GM23248 (cell line): ENCODE data around the gene TBC1D22A. TPM values are rescaled to one million over a fixed set of nuclear protein-coding genes. Genes with fewer than 3 reads are reported as not detected.
"Not testable (repeated sequence)": the region's sequence is repeated elsewhere in the genome, so short reads cannot be mapped to it uniquely, and the experiment has no call there.

Experiments used
- DNase-seq: peaks from one replicate; pipeline ENCODE4 v3.0.0-alpha.2; 2015
- H2AFZ ChIP-seq: fragments of 200-600 bp; sonication (generic); 2 replicates; pipeline ENCODE4 v1.6.1; 2016; ENCODE audit warnings: antibody characterized with exemption
- H3F3A ChIP-seq: fragments of 200-600 bp; sonication (generic); 2 replicates; pipeline ENCODE4 v1.6.1; 2016; ENCODE audit warnings: mild to moderate bottlenecking, antibody characterized with exemption, mixed run types; ENCODE audit not compliant: insufficient read depth
- H3K27ac ChIP-seq: fragments of 200-600 bp; sonication (generic); 2 replicates; pipeline ENCODE4 v1.5.1; 2016; ENCODE audit warnings: mild to moderate bottlenecking
- H3K27me3 ChIP-seq: fragments of 200-600 bp; sonication (generic); replicated peaks from 2 replicates; pipeline ENCODE4 v1.6.1; 2016; ENCODE audit warnings: mild to moderate bottlenecking; ENCODE audit not compliant: insufficient read depth
- H3K36me3 ChIP-seq: fragments of 200-600 bp; sonication (generic); 2 replicates; pipeline ENCODE4 v1.6.1; 2016; ENCODE audit warnings: low read depth, mild to moderate bottlenecking
- H3K4me1 ChIP-seq: fragments of 200-600 bp; sonication (generic); 2 replicates; pipeline ENCODE4 v1.6.1; 2016; ENCODE audit warnings: mild to moderate bottlenecking; ENCODE audit not compliant: insufficient read depth
- H3K4me2 ChIP-seq: fragments of 200-600 bp; sonication (generic); one replicate; pipeline ENCODE4 v1.6.1; 2016; ENCODE audit warnings: mild to moderate bottlenecking; ENCODE audit not compliant: unreplicated experiment
- H3K4me3 ChIP-seq: fragments of 200-600 bp; sonication (generic); 2 replicates; pipeline ENCODE4 v1.5.1; 2016; ENCODE audit warnings: mild to moderate bottlenecking
- H3K79me2 ChIP-seq: fragments of 200-600 bp; sonication (generic); 2 replicates; pipeline ENCODE4 v1.6.1; 2016; ENCODE audit warnings: mild to moderate bottlenecking; ENCODE audit not compliant: insufficient read depth
- H3K9ac ChIP-seq: fragments of 200-600 bp; sonication (generic); 2 replicates; pipeline ENCODE4 v1.6.1; 2016; ENCODE audit warnings: mild to moderate bottlenecking
- H3K9me2 ChIP-seq: fragments of 200-600 bp; sonication (generic); 2 replicates; pipeline ENCODE4 v1.6.1; 2016; ENCODE audit warnings: mixed run types, mild to moderate bottlenecking, moderate library complexity; ENCODE audit not compliant: insufficient read depth
- H3K9me3 ChIP-seq: fragments of 200-600 bp; sonication (generic); one replicate; pipeline ENCODE4 v1.6.1; 2017; ENCODE audit warnings: low read depth
- H4K20me1 ChIP-seq: fragments of 200-600 bp; sonication (generic); 2 replicates; pipeline ENCODE4 v1.6.0; 2016; ENCODE audit not compliant: insufficient read depth
- EZH2 ChIP-seq: fragments of 200-600 bp; sonication (generic); IDR thresholded peaks from 2 replicates; pipeline ENCODE4 v1.6.1; 2018; ENCODE audit warnings: antibody characterized with exemption, mild to moderate bottlenecking; ENCODE audit not compliant: insufficient read depth, poor library complexity, severe bottlenecking
- EZH2phosphoT487 ChIP-seq: fragments of 200-600 bp; sonication (generic); IDR thresholded peaks from 2 replicates; pipeline ENCODE4 v1.6.1; 2018; ENCODE audit warnings: antibody characterized with exemption, moderate library complexity, mild to moderate bottlenecking, low read depth; ENCODE audit not compliant: insufficient read depth
- WGBS, 2 experiments: methylation state at CpG; one replicate each; pipeline ENCODE4 v1.1.6; 2015 to 2017; ENCODE audit warnings: low lambda C conversion rate in 2 of 2, low coverage in 1 of 2; ENCODE audit errors: missing lambda C conversion rate in 2 of 2; 5-methylcytosine and 5-hydroxymethylcytosine counted together
- in situ Hi-C: fragments of 300-500 bp; cut with MboI; formaldehyde crosslinking; loops from 2 replicates; pipeline ENCODE4 v1.15.0; 2020
- polyA plus RNA-seq: library from polyadenylated mRNA; unstranded; fragments of >200 nt; fragmentation: Nextera tagmentation; extraction: Ambion mirVana; gene quantifications from 2 replicates; pipeline ENCODE4 v1.2.1, GENCODE V29; 2016
- total RNA-seq: library from RNA; depleted of rRNA; stranded (reverse); fragments of >200 nt; shearing (Covaris generic); gene quantifications from 2 replicates; pipeline ENCODE4 v1.2.3, GENCODE V29; 2014

TBC1D22A gene
- total and polyA plus RNA-seq, 2 experiments from 2014 or later = 12.3 to 16.9 TPM

DNA sequence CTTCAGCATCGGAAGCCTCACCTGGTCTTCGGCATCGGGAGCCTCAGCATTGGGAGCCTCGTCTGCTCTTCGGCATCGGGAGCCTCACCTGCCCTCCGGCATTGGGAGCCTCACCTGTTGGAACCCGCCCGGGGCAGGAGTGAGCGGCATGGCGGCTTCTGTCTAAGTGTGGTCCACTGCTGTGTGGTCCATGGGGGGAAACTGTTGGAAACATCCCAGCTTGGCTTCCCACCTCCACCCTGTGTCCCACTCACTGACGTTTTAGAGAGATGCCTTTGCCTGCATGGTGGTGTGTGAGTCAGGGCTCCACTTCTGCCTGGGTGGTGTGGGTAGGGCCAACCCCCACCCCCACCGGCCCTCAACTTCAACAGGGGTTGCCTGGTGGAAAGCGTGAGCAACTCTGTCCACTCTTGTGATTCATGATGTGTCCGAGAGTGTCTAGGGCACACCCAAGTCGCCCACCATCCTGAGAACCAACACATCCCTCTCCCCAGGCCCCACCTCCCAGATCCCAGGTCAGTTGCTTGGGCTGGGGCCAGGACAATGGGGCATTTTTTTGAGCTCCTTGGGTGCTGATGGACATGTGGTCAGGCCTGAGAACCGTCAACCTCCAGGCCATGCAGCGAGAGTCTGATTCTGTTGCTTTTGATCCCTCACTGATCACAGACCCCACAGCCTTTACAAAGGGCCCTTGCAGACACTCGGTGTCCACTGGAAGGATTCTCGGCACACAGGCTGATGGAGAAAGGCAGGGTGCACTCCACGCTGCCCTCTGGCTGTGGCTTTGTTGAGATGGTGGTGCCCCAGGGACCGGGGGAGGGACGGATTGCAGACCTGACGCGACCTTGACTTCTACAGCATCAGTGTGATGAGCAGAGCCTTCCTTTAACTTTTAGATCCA is 406.7 kb downstream of the TBC1D22A start:
- H3K36me3 ChIP-seq = no peaks in the 10 kb centered on the region
- DNase-seq = peak; percentile 26
- in situ Hi-C loops = no loop called here

DNA sequence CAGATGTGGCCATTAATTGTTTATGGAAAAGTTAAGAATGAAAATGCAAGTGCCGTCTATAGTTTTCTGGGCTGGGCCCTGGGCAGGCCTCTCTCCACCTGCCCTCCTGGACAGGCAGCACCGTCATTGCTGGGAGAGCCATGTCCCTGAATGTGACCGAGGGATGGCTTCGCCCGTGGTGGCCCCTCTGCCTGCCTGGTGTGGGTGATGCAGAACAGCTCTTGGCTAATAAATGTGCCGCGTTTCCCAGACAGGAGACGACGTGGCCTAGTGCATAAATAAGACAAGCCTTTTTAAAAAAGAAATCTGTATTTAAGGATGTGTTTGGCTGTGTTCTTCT is 407.3 kb downstream of the TBC1D22A start:
- Histone ChIP-seq H3K4me2 (no peak overlapping the region), H3K36me3 (no peaks in the 10 kb centered on the region), H2AFZ (no peak overlapping the region), H3K79me2 (no peaks in the 10 kb centered on the region), H4K20me1 (no peaks in the 10 kb centered on the region), H3K9ac (no peak overlapping the region), H3K27ac (no peak overlapping the region), H3K9me3 (no peaks in the 10 kb centered on the region), H3K27me3 (no peaks in the 10 kb centered on the region), H3K4me1 (no peaks in the 10 kb centered on the region), H3F3A (no peaks in the 10 kb centered on the region), H3K4me3 (no peak overlapping the region), H3K9me2 (no peaks in the 10 kb centered on the region)
- WGBS, 2 experiments = 96 to 97% methylated on average over 9 of the region's 9 CpGs
- DNase-seq = no peak
- TF ChIP-seq EZH2 = no peak
- TF ChIP-seq EZH2phosphoT487 = no peak
- in situ Hi-C loops = no loop called here

More for the DNA sequence above, 406.7 kb downstream of the TBC1D22A start:
- no peaks in the 10 kb centered on the region for H3K27me3 ChIP-seq
- H4K20me1 ChIP-seq = no peaks in the 10 kb centered on the region
- no peaks in the 10 kb centered on the region for H3K9me3 ChIP-seq
- H3K79me2 ChIP-seq = no peaks in the 10 kb centered on the region
- H3F3A ChIP-seq = no peaks in the 10 kb centered on the region
- H2AFZ ChIP-seq = no peak overlapping the region
- H3K27ac ChIP-seq = no peak overlapping the region
- no peak overlapping the region for H3K4me2 ChIP-seq
- no peaks in the 10 kb centered on the region for H3K9me2 ChIP-seq
- no peak overlapping the region for H3K4me3 ChIP-seq
- no peaks in the 10 kb centered on the region for H3K4me1 ChIP-seq
- 83 to 86% methylated on average over 25 of the region's 25 CpGs for WGBS, 2 experiments
- H3K9ac ChIP-seq = no peak overlapping the region
- TF ChIP-seq EZH2 = no peak
- no peak for TF ChIP-seq EZH2phosphoT487

DNA sequence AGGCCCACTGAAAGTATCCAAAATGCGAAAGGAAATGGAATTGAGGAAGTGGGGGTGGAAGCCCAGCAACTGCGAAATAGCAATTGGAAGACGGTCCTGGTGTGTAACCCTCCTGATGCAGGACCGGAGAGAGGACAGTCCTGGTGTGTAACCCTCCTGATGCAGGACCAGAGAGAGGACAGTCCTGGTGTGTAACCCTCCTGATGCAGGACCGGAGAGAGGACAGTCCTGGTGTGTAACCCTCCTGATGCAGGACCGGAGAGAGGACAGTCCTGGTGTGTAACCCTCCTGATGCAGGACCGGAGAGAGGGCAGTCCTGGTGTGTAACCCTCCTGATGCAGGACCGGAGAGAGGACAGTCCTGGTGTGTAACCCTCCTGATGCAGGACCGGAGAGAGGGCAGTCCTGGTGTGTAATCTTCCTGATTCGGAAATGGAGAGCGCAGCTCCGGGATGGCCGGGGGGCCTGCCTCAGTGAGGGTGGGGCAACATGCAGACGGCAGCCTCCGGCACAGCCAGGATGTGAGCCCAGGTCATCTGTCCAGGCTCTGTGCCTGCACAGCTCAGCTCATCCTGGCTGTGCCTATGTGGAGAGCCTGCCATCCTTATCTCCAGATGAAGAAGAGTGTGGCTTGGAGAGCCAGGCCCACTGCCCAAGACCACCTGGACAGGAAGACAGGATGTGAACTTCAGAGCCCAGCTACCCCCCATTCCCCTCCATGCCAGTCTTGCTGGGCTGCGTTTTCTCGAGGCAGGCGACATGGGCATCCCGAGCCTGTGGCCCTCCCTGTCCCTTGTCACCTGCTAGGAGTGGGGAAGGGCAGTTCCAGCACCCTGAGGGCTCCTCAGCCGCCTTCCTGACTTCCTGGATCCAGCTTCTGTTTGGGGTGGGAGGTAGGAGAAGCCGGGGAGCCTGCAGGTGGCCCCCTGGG is 408.3 kb downstream of the TBC1D22A start:
- H3K27ac ChIP-seq, H3K36me3 ChIP-seq, DNase-seq, H3K9me3 ChIP-seq, H3K9me2 ChIP-seq, H3K79me2 ChIP-seq, H3K9ac ChIP-seq, in situ Hi-C loops, H3K4me3 ChIP-seq, H3F3A ChIP-seq, H3K4me2 ChIP-seq, H3K27me3 ChIP-seq, H4K20me1 ChIP-seq, H3K4me1 ChIP-seq, H2AFZ ChIP-seq: not testable (repeated sequence)
- 91 to 93% methylated on average over 17 to 20 of the region's 21 CpGs for WGBS, 2 experiments

GRCh38 chr22:47171441-47172221 is 409.2 kb downstream of the TBC1D22A start:
- Histone ChIP-seq H3K4me1 (peaks cover 4% of the 10 kb centered on the region; the same call in 1 of the 2 replicates), H3K27me3 (no peaks in the 10 kb centered on the region), H3K79me2 (no peaks in the 10 kb centered on the region), H3K36me3 (no peaks in the 10 kb centered on the region), H3F3A (no peaks in the 10 kb centered on the region), H3K4me2 (no peak overlapping the region), H3K27ac (no peak overlapping the region), H3K9me3 (no peaks in the 10 kb centered on the region), H4K20me1 (no peaks in the 10 kb centered on the region), H2AFZ (no peak overlapping the region), H3K4me3 (no peak overlapping the region), H3K9me2 (no peaks in the 10 kb centered on the region), H3K9ac (no peak overlapping the region)
- no peak for DNase-seq
- in situ Hi-C loops = no loop called here
- WGBS, 2 experiments = 87% methylated on average over 14 to 20 of the region's 20 CpGs
- no peak for TF ChIP-seq EZH2
- no peak for TF ChIP-seq EZH2phosphoT487
